Upper lobe of left lung (tissue), 4 donors: ENCODE data around the gene TTLL6.

Experiments
- CTCF ChIP-seq, 6 experiments: fragments of 450-650 bp in 4 of 6; fragments of 200-600 bp in 2 of 6; sonication (generic) in 2 of 6; IDR thresholded peaks; one replicate each; pipeline ENCODE4 v1.5.1; 2016 to 2019; ENCODE audit warnings: antibody characterized with exemption in 6 of 6
- EP300 ChIP-seq, 4 donors: sonication (generic); formaldehyde crosslinking; IDR thresholded peaks; one replicate each; pipeline ENCODE4 v1.5.1; 2017; ENCODE audit warnings: antibody characterized with exemption in 4 of 4, control low read depth in 2 of 4
- POLR2A ChIP-seq, 4 donors: fragments of 450-650 bp; IDR thresholded peaks; one replicate each; pipeline ENCODE4 v1.5.1; 2016 to 2017; ENCODE audit warnings: antibody characterized with exemption in 4 of 4, mild to moderate bottlenecking in 2 of 4
- POLR2AphosphoS5 ChIP-seq, 2 donors: sonication (generic); formaldehyde crosslinking; IDR thresholded peaks; one replicate each; pipeline ENCODE4 v1.5.1; 2017; ENCODE audit warnings: antibody characterized with exemption in 2 of 2

GRCh38 chr17:48761114-48761513, 55.9 kb downstream of the TTLL6 start:
- TF ChIP-seq CTCF (IDR thresholded peaks at IDR 0.05) (no peak), POLR2A (IDR thresholded peaks at IDR 0.05) (no peak), EP300 (IDR thresholded peaks at IDR 0.05) (no peak), POLR2AphosphoS5 (IDR thresholded peaks at IDR 0.05) (no peak)
